Parathyroid adenoma (tissue), 2 donors: ENCODE measurements around the gene CD6.

ENCODE experiments used
- H2AFZ ChIP-seq: fragments of 300-600 bp; sonication (generic); one replicate; pipeline ENCODE4 v1.7.0; 2017; ENCODE audit warnings: antibody characterized with exemption, mild to moderate bottlenecking
- H3K27ac ChIP-seq: fragments of 300-600 bp; sonication (generic); one replicate; pipeline ENCODE4 v1.7.0; 2017
- H3K27me3 ChIP-seq: fragments of 300-600 bp; sonication (generic); one replicate; pipeline ENCODE4 v1.7.0; 2017; ENCODE audit warnings: low read length; ENCODE audit not compliant: control insufficient read depth, insufficient read depth
- H3K36me3 ChIP-seq: fragments of 300-600 bp; sonication (generic); one replicate; pipeline ENCODE4 v1.7.0; 2017; ENCODE audit warnings: low read length; ENCODE audit not compliant: control insufficient read depth, insufficient read depth
- H3K4me1 ChIP-seq: fragments of 300-600 bp; sonication (generic); one replicate; pipeline ENCODE4 v1.7.0; 2017; ENCODE audit warnings: control low read depth
- H3K4me2 ChIP-seq: fragments of 300-600 bp; sonication (generic); one replicate; pipeline ENCODE4 v1.7.0; 2017; ENCODE audit warnings: low read length
- H3K4me3 ChIP-seq: fragments of 300-600 bp; sonication (generic); one replicate; pipeline ENCODE4 v1.7.0; 2017; ENCODE audit warnings: low read depth, low read length
- H3K79me2 ChIP-seq: fragments of 300-600 bp; sonication (generic); one replicate; pipeline ENCODE4 v1.7.0; 2017; ENCODE audit warnings: control low read depth
- H3K9ac ChIP-seq: fragments of 300-600 bp; sonication (generic); one replicate; pipeline ENCODE4 v1.7.0; 2017; ENCODE audit warnings: mild to moderate bottlenecking
- H3K9me3 ChIP-seq: fragments of 300-600 bp; sonication (generic); one replicate; pipeline ENCODE4 v1.7.0; 2017; ENCODE audit warnings: low read length; ENCODE audit not compliant: control insufficient read depth
- CTCF ChIP-seq: fragments of 300-600 bp; sonication (generic); IDR thresholded peaks from one replicate; pipeline ENCODE4 v1.7.0; 2017; ENCODE audit warnings: antibody characterized with exemption, mild to moderate bottlenecking
- donor health status: primary hyperparathyroidism.

Gene CD6

DNA sequence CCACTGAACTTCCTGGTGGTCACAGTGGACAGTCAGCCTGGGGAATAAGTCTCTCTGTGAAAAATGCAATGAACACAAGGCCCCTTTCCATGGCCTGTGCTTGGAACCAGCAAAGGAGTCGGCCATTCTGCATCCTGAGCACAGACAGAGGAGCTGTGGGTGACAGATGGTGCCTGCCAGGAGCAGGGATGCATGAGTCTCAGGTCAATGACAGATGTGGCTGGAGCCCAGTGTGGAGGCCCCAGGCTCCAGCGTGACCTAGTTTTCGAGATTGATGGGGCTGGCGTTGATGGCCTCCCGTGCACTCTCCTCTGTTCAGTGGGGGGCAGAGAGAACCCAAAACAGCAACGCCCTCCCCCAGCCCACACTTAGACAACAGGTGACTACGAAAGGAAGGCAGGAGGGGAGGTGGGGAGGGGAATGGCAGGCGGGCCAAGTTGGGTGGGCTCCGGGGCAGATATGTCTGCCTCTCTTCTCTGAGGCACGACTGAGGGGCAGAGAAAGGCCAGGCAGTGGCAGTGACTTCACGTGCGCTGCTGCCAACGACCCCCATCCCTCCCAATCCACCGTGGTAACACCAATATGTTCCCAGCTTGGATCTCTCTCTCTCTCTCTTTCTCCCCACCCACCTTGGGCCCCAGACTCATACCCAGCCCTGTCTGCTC, 96.4 kb downstream of the CD6 start:
- Histone ChIP-seq H3K27ac (no peak overlapping the region), H2AFZ (no peak overlapping the region), H3K9ac (no peak overlapping the region), H3K4me1 (no peaks in the 10 kb centered on the region), H3K9me3 (no peaks in the 10 kb centered on the region), H3K4me3 (no peak overlapping the region), H3K4me2 (no peak overlapping the region), H3K79me2 (no peaks in the 10 kb centered on the region), H3K27me3 (no peaks in the 10 kb centered on the region), H3K36me3 (no peaks in the 10 kb centered on the region)
- no peak for TF ChIP-seq CTCF

- Histone ChIP-seq H3K9ac (no peak overlapping the region), H3K4me3 (no peak overlapping the region), H3K27ac (no peak overlapping the region), H2AFZ (no peak overlapping the region), H3K4me2 (no peak overlapping the region), H3K9me3 (no peaks in the 10 kb centered on the region), H3K27me3 (no peaks in the 10 kb centered on the region), H3K79me2 (no peaks in the 10 kb centered on the region), H3K36me3 (no peaks in the 10 kb centered on the region), H3K4me1 (no peaks in the 10 kb centered on the region)
- TF ChIP-seq CTCF = no peak
These were observed 97.1 kb downstream of the CD6 start for GRCh38 chr11:61068581-61068980.

DNA sequence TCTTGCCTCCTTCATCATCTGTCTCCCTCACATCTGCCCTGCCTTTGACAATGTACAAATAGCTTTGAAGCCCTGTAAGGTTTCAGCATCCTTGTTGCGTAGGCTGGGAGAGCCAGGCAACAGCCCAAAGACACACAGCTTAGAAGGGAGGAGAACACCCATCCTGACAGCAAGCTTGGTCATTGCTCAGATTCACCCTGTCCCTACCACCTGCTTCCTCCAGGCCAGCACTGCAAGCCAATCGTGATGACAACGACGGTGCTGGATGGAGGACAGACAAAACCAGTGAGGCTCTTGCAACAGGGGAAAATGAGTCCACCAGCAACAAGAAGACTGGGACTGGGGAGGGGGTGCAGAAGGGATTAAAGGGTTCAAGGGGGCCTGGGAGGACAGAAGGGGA, 97.9 kb downstream of the CD6 start:
- H2AFZ ChIP-seq = no peak overlapping the region
- no peak overlapping the region for H3K9ac ChIP-seq
- H3K4me2 ChIP-seq = no peak overlapping the region
- no peaks in the 10 kb centered on the region for H3K36me3 ChIP-seq
- no peak overlapping the region for H3K27ac ChIP-seq
- no peak overlapping the region for H3K4me3 ChIP-seq
- H3K9me3 ChIP-seq = no peaks in the 10 kb centered on the region
- H3K4me1 ChIP-seq = no peaks in the 10 kb centered on the region
- no peak for TF ChIP-seq CTCF
- no peaks in the 10 kb centered on the region for H3K27me3 ChIP-seq
- no peaks in the 10 kb centered on the region for H3K79me2 ChIP-seq
